NCI-H748 treated with DMSO at 0.1 percent for 48 hours (cell line): Measurements from ENCODE around the gene NRXN3.

Experiments
- DNase-seq: peaks from one replicate; lab custom pipeline; 2025; lab: John Stamatoyannopoulos, UW

Gene NRXN3

DNA sequence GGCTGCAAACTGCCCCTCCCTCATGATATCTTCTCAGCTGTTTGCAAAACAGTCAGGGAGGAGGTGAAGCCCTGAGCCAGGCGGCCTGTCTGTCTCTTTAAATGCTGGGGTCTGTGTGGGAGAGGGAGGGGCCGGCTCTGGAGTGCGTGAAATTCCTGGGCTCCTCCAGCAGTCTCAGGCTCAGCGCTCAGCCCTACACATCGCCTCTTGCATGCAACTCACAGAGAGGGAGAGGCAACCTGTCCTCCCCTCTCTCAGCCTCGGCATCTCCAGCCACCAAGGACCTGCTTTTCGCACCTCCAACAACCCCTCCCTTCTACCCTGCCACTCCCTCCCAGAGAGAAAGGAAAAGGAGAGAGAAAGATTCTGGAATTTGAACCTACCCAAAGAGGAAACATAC lies at the start of gene NRXN3:
Gene NRXN3 (plus strand): TSS at position 171 of the 400 bp plus-strand sequence. CDS start 72,721 bp downstream, outside the sequence.
- DNase-seq = no peak

DNA sequence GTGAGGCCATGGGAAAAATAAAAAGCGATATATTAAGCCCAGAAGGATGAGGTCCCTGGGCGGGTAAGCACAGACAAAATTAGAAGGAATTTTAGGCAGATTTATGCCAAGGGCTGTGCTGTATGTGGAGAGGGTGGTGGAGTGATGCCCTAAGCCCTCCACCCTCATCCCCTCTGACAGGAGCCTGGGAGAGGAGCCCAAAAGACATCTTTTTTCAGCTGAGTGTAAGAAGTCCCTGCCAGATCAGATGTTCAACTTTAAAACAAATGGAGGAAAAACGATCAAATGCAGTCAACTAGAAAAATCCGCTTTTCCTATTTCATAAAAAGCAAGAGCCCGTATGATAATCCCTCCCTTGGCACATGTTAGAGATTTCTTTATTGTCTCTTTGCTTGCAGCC lies 47.7 kb upstream of the NRXN3 start:
- no peak for DNase-seq

DNA sequence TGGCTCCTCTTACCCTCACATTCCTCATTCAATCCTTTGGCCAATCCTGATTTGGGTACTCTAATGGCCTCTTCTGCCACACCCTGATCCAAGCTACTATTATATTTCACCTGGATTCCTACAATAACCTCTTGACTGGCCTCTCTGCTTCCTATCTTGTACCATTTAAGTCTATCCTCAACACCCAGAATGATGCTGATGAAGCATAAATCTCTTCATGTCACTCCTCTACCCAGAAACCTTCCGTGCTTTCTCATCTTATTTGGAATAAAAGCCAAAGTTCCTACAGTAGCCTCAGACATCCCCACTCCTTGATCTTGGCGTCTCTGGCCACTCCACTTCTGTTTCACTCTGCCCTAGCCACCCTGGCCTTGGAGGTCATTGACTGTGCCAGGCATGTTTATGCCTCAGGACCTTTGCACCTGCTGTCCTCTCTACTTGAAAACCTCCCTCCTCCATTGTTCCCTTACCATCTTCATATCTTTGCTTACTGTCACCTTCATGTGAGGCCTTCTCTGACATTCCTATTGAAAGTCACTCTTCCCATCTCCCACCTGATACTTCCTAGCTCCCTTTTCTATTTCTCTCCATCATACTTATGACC lies 46.4 kb upstream of the NRXN3 start:
- DNase-seq = no peak

DNA sequence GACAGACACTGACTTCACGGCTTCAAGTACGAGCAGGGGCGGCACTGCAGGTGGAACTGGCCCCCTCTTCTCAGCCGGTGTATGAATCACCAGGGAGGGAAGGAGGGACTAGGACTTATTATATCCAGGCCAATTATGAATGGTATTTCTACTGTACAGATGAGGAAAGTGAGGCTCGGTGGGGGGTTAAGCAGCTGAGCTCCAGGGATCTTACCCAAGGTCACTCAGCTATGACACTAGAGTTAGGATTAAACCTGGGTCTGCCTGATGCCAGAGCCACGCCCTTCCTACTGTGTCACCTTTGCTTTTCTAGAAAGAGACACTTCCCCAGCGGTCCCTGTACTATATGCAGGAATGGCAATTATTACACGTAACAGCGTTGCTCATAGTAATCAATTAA lies 42.2 kb upstream of the NRXN3 start:
- DNase-seq = no peak

DNA sequence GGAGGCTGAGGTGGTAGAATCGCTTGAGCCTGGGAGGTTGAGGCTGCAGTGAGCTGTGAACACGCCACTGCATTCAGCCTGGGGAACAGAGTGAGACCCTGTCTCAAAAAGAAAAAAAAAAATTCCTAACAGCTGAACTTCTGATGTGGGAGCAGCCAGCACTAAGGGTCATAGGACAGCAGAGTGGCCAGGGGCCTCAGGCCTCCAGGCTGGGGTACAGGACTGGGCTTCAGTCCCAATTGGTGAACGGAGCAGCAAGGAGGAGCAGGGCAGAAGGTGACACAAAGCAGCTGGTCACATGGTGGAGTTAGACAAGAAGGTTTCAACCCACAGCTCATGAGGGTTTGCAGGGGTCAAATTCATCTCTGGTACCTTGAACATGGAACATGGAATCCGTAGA lies 40.8 kb upstream of the NRXN3 start:
- no peak for DNase-seq

DNA sequence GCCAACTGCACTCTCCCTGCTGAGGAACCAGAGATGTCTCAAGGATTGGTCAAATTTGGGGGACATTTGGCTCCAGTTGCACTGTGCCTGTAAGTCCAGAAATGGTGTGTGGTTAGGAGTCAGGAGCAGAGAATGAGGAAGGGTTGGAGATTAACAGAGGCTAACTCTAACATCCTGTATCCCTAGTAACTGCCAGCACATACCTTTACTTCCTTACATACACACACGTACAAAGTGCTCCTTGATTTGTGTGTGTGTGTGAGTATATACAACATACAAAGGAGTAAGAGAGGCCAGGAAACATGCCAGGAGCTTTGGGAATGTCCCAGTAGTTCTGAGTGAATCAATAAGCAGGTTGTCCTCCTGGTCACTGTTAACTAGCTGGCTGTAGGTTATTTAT lies 39.8 kb upstream of the NRXN3 start:
- no peak for DNase-seq

DNA sequence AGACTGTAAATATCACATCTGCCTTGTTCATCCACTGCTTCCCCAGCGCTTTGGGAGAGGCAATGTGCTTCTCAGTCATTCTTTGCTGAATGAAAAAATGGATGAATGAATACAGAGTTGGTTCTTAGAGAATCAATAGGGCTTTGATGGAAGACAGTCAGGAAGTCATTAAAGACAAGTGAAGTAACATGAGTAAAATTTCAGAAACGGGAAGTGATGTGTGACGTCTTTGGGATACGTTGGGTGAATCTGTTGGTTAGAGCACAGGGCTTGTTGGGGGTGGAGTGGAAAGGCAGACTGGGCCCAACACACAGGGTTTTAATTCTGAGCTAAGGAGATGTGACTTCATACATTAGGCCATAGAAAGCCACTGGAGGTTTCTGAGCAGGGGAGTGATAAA lies 39.0 kb upstream of the NRXN3 start:
- no peak for DNase-seq

DNA sequence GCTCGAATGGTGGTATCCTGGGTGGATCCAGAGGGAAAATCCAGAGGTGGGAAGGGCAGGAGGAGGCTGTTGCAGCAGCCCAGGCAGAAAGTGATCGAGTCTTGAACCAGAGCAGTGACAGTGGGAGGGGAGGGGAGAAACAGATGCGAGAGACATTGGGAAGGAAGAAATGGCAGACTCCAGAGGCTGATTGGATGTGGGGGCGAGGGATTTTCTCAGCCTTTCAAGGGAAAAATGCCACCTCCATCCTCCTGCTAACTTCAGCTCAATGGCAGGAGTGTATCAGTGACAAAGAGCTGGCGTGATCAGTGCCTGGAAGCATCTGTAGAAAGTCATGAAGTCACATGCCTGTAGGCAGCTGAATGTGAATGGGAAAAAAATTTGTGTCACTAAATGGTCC lies 38.6 kb upstream of the NRXN3 start:
- DNase-seq = no peak

DNA sequence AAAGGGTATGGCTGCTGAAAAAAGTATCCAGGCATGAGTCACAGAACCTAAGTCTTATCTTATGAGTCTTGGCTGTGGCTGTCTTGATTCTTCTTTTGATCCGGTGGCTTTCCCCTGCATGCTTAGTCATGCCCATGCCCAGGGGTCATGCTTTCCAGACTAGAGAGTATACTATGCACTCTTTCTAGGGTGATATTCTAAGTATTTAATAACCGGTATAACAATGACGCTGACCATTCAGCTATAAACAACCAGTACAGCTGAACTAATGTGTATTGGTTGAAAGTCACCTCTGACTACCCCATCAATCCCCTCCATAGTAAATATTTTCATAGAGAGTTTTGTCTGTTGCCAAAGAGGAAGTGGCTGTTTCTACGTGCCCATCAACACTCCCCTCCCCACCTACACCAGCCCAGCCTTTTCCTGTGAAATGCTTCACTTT lies 34.7 kb upstream of the NRXN3 start:
- DNase-seq = peak; percentile 15

DNA sequence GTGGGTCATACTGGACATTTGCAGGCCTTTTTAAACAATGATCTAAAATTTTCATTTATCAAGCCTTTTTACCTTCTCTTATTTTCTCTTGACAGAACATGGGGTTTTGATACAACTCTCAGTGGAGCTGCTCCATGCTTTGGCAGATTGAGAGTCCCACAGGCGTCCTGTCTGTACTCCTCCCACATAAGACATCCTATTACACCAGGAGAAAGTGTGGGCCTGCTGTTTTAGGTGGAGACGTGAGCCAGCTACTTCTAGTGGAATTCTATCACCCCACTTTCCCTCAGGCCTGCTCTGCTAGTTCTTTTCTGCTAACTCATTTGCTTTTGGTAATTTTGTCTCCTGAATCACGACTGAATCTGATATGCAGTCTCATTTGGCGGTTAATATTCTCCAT lies 33.5 kb upstream of the NRXN3 start:
- no peak for DNase-seq

DNA sequence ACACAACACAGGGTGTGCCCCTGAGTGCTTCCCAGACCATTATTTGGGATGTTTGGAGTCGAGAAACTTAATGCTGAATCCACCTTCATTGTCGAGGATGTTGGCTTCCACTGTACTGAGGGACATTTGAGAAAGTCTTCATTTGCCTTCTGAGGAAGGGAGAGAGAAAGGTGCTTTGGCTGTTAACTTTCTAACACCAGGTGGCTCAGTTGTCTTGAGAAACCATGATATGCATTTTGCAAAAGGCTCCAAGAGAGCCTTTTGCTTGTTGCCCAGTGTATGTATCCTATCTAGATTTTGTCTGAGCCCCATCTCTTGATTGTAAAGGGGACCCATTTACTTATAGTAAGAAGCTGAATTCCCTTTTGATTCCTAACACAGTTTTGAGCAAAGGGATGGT lies 28.6 kb upstream of the NRXN3 start:
- no peak for DNase-seq

DNA sequence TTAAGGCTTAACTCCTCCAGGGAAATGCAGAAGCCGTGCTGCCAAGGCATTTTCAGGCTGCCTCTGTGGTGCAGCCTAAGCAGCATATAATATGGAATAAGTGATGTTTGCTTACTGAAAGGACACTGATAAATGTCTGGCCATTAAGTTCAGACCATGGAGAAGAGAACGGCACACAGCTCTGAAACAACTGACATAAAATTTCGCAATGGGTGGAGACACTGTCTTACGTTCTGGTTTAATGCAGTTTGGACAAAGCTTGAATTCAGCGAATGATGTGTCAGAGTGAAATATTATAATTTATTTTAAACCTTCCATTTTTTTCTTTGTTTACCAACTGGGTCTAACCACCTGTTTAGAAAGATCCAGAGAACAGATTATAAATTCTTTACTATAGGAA lies 27.2 kb upstream of the NRXN3 start:
- no peak for DNase-seq

DNA sequence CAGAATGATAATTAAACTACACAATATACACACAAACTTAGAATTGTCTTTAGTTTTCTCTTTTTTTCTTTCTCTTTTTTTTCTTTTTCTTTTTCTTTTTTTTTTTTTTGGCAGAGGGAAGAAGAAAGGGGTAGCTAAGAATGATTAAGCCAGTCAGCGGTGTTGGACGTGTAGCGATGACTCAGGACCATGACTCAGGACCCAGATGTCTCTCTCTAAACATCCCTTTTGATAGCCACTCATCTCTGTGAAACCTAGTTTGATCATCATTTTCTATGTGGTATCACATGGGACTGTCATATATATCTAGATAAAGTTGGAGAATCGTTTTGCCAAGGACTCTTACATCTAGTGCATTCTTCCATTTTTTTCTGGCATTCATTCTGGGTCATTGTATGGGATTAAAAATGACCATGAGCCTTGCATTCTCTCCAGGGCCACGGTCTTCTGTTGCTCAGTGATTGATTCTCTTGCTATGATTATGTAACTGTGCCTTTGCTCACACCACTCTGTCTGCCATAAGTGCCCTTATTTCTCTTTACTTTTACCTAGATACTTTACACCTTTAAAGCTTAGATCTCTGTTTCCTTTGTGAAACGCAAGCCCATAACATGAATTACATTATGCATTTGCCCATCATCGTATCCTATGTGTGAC lies 26.6 kb upstream of the NRXN3 start:
- no peak for DNase-seq

DNA sequence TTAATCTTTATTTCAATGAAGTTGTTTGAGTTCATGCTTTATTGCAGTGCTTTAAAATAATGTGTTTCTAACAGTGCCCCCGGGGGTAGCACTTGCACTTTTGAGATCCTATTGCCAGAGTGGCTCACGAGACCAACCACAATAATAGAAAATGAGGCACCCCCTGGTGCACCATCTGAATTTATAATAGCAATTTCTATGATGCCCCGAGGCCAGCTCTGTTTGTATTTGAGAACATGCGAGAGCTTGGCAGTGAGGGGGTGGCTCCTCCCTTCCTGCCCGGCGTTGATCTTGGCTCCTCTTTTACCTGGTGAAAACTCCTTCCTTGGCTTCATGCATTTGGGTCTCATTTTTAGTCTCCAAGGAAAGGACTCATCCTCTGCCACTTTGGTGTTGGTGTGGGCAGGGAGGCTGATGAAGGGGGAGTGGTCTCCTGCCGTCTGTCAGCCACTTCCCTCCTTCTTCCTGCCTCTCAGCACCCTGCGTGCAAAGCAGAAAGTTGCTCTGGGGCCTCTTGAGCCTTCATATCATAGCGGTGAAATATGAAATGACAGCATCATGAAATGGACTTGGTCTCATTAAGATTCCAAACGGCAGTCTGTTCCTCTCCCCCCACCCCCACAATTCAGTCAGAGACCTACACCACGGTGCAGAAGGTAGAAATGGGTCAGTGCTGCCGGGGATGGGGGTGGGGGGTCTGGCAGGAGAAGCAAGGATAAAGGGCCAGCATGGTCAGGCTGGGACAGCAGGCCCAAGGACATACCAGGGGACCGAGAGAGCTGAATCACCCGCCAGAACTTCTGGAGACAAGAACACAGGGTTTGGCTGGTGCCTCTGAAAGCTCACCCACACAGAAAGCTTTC lies 17.7 kb upstream of the NRXN3 start:
- DNase-seq = peak; percentile 92

DNA sequence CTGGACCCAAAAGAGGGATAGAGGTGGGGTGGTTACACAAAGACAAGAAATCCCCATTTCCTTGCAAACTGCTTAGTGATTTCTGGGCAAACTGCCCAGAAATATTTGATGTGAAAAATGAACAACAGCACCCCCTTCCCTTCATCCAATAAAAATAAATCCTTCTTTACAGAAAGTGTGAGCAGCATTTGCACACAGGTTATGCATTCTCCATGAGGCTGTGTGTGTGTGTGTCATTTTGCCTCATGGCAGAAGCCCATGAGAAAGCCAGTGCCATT lies 17.2 kb upstream of the NRXN3 start:
- DNase-seq = no peak

DNA sequence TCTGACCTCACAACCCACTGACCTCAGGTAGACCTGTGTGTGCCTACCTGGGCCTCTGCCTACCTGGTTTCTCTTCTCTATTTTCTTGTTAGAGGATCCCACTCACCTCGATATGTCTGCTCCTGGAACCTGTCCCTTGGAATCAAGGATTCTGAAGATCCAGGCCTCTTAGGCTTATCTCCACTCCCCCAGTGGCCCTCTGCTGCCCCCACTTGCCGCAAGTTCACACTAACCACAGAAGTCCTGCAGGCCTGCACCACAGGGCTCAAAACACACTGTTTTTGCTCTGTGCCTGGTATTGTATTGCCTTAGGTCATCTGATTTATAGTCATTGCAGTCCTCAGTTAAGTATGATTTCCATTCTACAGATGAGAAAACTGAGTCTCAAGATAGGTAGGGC lies 15.3 kb upstream of the NRXN3 start:
- DNase-seq = no peak

DNA sequence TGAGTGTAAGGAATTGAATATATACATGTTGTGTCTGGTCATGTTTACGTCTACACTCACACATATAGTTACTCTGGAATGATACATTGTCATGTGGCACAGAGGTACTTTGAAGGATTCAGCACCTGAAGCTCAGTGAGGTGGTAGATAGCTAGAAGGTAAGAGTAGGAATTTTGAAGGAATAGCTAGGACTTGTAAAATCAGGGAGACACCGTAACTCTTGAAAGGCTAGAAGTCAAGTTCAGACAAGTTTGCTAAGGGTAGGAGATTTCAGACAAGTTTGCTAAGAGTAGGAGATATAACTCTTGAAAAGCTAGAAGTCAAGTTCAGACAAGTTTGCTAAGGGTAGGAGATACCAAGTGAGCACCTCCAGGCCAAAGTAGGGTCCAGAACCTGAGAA lies 14.0 kb upstream of the NRXN3 start:
- no peak for DNase-seq

DNA sequence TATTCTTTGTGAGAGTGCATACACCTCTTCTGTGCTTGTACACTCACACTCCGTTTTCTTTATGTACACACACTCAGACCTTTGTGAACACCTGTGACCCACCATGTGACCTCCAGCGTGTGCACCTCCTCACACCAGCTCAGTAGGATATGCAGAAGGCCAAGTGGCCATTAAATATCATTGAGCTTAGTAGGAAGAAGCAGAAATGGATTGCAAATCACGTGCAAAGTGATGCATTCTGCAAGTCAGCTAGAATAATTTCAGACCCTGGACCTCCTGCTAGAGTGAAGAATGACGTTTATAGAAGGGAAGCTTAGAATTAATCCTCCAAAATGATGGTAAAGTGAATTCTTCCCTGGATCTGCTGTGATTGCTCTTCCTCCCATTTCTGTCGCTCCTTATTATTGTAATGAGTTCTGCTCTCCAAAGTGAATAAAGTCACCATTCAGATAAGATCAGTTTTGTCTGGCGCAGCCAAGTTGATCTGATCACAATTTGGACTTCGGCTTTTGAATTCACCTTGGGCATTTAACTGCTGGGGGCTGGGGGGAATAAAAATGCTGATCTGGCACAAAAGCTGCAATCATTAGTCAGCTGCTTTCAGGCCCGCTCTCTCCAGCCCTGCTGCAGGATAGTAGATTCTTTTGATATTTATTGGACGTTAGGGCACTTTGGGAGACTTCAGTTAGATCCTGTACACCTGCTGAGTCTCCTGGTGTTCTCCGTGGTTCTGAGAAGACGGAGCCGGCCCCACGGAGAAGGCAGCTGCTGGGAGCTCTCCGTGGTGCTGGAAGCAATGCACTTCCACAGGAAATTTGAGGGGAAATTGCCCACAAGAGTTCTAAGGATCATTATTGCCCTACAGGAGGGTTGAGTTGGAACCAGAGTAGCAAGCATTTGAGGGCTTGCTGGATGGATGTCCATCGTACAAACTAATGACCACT lies 12.4 kb upstream of the NRXN3 start:
- DNase-seq = no peak

DNA sequence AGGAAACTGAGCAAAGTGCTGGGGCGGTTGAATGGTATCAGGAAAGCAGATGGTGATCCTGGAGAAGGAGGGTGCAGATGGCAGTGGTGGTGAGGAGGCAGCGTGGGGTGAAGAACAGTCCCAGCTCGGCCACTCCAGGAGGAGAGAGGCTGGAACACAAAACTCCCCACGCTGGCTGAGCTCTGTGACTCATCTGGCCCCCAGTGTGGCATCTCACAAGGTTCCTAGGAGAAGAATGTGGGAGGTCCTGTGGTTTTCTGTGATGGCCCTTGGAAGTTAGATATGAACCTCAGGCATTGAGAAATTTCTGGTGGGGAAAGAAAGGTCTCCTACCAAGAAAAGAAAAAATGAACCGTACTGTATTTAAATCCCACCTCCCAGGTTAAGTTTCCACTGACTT lies 8.0 kb upstream of the NRXN3 start:
- no peak for DNase-seq

DNA sequence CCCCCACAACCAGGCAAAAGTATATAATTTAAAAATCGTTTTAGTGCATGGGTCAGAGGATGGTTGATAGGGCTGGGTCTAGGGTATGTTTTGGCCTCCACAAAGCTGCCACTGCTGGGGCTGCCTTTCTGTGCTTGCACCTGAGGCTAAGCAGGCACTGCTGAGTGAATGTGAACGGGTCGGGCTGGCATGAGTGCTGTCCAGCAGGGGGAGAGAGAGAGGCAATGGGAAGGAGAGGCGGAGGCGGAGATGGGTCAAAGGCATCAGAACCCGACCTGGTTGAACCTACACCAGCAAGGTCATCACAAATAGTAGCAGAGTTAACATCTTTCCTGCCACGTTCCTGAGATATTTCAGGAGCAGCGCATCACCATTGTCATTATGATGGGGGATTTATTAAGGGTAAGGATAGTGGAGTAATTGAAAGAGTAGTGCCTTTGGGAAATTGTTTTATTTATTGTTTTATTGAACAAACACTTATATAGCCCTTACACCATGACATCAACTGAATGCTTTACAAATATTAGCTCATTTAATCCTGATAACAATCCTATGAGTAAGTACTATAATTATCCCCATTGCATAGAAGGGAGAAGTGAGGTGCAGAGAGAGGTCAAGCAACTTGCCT lies 5.8 kb upstream of the NRXN3 start:
- DNase-seq = peak; percentile 45

DNA sequence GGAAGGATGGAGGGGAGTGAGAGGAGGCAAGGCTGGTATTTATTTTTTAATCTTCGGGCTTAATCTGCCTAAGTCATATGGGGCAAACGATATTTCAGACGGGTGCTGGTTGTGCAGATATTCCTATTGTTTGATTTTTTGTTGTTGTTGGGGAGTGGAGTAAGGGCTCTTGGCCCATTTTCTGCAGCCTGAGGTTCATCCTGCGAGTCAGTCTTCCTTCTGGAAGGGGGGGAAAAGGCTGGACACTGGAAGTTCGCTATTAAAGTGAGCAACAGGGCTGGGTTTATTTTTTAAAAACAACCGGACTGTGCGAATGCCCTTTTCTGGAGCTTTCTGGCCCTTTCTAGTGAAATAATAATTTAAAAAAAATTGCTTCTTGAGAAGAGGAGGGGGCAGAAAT lies 2.3 kb downstream of the NRXN3 start:
- no peak for DNase-seq
